ENCODE results near the gene GUK1.

Gene GUK1

GRCh38 chr1:228164561-228165371 is 24.7 kb downstream of the GUK1 start:
- no peak for DNase-seq

GRCh38 chr1:228165372-228166169 is 25.5 kb downstream of the GUK1 start, which contains the start of gene IBA57:
IBA57 (plus strand) TSS chr1:228165804; CDS start chr1:228165817, 13 bp downstream.
- peak; percentile 99 for DNase-seq

DNA sequence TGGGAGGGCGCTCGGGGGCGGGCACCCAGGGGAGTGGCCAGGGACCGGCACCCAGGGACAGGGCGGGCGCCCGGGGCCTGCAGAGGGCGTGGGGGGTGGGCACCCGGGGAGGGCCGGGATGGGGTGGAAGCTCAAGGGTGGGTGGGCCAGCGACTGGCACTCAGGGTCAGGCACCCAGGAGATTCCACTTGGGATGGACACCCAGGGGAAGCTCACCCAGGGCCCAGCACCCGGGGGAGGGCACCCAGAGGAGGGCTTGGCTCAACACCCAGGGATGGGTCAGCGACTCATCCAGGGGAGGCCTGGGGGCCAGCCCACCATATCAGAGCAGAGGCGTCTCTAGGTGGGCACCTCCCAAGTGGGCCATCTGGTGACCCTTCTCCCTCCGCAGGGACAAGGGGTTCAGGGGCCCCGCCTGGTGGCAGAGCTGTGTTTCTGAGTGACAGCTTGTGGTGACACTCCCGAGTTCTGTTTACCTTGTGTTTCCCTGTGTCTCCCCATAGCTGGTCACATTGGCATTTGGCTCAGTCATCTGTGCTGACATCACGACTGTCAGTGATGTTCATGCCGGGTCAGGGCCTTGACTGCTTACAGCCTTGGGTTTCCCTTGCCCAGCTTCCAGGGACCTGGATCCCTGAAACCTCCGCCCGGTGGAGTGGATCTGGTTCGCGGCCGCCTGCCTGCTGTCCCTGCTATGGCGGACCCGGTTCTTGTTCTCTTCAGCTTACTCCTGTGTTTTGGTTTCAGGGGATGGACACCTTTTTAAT is 26.3 kb downstream of the GUK1 start:
- DNase-seq = peak; percentile 77

DNA sequence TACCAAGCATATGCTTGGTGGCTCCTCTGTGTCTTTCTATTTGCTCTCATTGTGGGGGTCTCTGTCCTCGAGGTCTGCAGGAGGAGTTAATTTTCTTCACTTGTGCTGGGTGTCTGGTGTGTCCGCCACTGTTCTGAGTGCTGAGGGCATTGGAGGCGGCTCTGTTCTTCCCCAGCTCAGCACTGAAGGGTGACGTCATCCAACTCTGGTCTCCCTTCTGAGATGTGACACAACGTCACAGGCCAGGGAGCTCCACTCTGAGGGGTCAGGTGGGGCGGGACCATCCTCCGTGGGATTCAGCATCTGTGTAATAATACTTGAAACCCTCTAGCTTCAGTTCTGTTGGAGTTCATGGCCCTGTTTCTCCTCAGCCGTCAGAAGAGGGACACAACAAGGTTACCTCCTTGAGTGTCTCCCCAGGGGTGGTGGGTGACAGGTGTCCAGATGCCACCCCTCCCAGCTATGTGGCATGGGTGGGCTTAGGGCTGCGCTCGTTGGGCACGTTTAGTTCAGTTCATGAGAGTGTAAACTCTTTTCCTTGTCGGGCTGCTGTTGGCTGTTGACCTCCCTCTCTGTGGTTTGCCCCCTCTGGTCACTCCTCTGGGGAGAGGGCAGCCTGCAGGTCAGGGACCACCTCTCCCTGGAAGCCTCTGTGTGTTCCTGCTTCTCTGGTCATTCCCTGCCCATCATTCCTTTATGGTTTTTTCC is 28.6 kb downstream of the GUK1 start:
- no peak for DNase-seq

GRCh38 chr1:228169345-228169744 is 29.3 kb downstream of the GUK1 start:
- no peak for DNase-seq

DNA sequence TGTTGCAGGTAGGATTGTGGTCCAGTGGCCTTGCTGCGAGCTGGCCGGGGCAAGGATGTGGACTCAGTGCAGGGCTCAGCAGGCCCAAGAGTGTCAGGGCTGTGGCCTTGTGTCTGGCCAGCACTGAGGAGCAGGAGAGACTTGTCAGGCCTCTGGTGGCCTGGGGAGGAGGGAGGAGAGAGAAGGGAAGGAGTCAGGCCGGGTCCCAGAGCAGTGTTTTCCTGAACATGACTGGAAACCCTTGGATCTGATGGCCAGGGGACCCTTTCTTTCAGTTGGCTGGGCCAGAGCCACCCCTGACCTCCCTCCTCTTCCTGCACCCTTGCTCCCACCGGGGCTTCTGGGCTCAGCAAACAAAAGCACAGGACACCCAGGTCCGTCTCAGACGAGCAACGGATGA is 30.6 kb downstream of the GUK1 start:
- DNase-seq = no peak

GRCh38 chr1:228171221-228171891 is 31.3 kb downstream of the GUK1 start:
- no peak for DNase-seq

GRCh38 chr1:228172591-228173527 is 32.8 kb downstream of the GUK1 start:
- DNase-seq = no peak

GRCh38 chr1:228173528-228174481 is 33.7 kb downstream of the GUK1 start:
- peak; percentile 81 for DNase-seq

GRCh38 chr1:228174482-228175315 is 34.6 kb downstream of the GUK1 start:
- DNase-seq = peak; percentile 77

DNA sequence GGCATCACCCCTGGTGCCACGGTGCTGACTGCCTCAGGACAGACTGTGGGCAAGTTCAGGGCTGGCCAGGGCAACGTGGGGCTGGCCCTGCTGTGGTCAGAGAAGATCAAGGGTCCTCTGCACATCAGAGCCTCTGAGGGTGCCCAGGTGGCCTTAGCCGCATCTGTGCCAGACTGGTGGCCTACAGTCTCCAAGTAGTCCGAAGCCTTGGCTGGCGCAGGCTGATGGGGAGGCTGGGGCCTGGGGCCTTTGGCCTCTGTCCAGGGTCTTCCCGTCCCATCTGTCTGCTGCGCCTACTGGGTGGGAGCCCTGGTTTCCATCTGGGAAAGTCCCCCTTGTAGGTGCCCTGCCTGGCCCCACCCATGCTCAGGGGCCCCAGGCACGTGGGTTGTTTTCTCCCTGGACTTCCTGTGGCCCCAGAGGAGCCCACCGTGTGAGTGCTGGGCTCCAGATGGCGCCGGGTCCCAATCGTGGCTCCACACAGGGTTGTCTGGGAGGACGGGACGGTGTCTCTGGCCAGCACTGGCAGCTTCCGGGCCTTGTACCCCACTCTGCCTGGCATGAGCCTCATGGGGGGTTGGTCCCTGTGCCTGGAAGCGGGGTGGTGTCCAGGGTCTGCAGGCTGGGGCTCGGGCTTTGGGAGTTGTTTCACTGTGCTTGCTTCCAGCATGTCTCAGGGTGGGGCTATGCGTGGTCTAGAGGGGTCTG is 35.4 kb downstream of the GUK1 start:
- no peak for DNase-seq

- DNase-seq = no peak
Measured at GRCh38 chr1:228176024-228176395, 35.9 kb downstream of the GUK1 start.

DNA sequence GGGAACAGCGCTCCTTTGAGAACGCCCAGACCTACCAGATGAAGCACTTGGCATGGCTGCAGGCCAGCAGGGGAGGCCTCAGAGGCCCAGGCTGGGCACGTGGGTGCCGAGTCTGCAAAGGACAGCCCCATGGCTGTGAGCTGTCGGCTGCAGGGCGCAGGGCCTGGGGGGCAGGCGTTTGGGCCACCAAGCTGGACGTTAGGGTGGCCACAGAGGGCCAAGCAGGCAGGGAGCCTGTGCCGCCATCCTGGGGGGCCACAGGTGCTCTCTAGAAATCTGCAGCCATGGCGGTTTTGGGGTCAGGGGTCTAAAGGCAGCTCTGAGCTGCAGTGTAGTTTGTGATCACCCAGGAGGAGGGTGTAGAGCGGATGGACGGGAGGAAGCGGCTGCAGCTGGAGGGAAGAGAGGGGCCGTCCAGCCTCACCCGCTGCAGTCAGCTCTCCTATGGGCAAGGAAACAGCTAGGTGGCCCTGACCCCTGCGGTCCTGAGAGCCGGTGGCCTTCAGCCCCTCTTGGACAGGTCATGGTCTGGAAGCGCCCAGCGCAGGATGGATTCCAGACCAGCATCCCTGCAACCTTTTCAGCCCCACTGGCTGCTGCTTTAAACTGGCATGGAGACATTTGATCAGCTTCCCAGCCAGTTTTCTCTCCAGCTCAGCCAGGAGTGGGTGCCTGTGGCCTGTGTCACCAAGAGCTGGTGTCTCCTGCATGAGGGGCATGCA is 36.5 kb downstream of the GUK1 start:
- no peak for DNase-seq

GRCh38 chr1:228177183-228177475 is 37.0 kb downstream of the GUK1 start:
- no peak for DNase-seq

DNA sequence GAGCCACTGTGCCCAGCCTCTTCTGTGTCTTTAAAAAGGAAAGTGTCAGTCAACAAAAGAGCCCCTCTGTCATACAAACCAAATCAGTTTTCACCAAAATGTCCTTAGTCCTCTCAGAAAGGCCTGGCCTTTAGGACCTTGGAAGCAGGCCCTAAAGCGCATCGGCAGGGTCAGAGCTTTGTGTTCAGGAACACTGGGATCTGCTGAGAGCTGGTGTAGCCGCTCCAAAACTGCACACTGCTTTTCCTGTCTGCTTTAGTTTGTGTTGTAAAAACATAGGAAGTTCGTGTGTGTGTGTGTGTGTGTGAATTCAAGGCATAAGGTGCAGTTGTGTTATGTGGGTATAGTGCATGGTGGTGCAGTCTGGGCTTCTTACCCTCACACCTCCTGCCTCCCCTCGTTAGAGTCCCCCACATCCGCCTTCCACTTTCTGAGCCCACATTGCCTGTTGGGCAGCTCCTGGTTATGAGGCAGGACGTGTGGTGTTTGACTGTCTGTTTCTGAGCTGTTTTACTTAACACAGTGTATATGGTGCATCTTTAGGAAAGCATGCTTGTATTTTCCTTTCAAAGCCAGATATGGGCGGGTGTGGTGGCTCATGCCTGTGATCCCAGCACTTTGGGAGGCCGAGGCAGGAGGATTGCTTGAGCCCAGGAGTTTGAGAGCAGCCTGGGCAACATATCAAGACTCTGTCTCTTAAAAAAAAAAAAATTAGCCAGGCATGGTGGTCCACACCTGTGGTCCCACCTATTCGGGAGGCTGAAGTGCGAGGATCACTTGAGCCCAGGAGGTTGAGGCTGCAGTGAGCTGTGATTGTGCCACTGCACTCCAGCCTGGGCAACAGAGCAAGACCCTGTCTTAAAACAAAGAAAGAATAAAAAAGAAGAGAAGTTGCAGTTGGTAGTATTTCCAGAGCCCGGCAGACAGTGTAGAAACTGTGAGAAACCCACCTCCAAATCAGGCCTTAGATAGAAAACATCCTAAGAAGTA is 37.9 kb downstream of the GUK1 start:
- DNase-seq = peak; percentile 25

All from activated CD8-positive, alpha-beta memory T cell treated with anti-CD3 and anti-CD28 coated beads, Interleukin-2, amount 50 U/mL, for 48 hours (primary cell).